GM18867 (cell line): ENCODE measurements around the gene ALDH1B1.

ENCODE experiments used
- ATAC-seq: cut with Tn5 transposase; IDR thresholded peaks from one replicate; pipeline ENCODE4 v1.9.1; 2021; ENCODE audit warnings: mild to moderate bottlenecking, moderate library complexity; ENCODE audit not compliant: unreplicated experiment

The ALDH1B1 gene

GRCh38 chr9:38413283-38413682, 20.8 kb downstream of the ALDH1B1 start:
- peak; percentile 48 for ATAC-seq

- ATAC-seq = no peak
Observed at GRCh38 chr9:38414040-38414723, 21.7 kb downstream of the ALDH1B1 start.

GRCh38 chr9:38415856-38416255, 23.4 kb downstream of the ALDH1B1 start:
- ATAC-seq = no peak

GRCh38 chr9:38416461-38416860, 24.0 kb downstream of the ALDH1B1 start:
- no peak for ATAC-seq

DNA sequence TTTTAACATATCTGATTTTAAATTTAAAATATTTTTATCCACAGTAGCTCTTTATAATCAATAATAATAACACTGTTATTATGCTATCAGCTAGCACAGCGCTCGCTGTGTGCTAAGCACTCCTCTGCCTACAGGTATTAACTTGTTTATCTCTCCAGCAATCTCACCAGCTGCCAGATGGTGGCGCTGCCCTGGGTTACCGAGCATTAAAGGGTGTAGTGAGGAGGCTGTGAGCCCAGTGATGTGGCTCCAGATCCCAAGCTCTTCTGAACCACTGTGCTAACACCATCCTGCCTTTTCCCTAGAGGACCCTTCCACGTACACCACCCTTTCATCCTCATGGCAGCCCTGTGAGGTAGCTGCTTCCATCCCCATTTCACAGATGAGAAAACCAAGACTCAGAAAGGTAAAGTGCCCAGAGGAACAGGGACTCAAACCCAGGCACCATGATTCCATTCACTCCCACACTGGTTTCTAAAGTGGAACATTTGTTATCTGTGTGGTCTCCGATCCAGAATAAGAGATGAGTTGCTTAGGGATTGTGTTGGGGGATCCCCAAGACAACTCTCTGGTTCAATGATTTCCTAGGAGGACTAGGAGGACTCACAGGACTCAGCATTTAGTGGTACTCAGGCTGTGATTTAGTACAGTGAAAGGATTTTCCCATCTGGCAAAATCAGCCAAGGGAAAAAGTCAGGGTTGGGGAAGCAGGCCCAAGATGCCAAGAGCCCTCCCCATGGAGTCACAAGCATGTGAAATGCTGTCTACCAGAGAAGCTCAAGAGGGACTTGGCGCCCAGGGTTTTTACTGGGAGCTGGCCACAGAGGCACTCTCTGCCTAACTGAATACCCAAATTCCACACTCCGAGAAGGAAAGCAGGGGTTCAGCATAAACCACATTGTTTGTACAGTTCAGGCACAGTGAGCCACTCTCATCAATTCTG, 24.8 kb downstream of the ALDH1B1 start:
- ATAC-seq = peak; percentile 55

GRCh38 chr9:38418366-38418765, 25.9 kb downstream of the ALDH1B1 start:
- no peak for ATAC-seq

GRCh38 chr9:38419181-38419580, 26.7 kb downstream of the ALDH1B1 start:
- ATAC-seq = no peak

DNA sequence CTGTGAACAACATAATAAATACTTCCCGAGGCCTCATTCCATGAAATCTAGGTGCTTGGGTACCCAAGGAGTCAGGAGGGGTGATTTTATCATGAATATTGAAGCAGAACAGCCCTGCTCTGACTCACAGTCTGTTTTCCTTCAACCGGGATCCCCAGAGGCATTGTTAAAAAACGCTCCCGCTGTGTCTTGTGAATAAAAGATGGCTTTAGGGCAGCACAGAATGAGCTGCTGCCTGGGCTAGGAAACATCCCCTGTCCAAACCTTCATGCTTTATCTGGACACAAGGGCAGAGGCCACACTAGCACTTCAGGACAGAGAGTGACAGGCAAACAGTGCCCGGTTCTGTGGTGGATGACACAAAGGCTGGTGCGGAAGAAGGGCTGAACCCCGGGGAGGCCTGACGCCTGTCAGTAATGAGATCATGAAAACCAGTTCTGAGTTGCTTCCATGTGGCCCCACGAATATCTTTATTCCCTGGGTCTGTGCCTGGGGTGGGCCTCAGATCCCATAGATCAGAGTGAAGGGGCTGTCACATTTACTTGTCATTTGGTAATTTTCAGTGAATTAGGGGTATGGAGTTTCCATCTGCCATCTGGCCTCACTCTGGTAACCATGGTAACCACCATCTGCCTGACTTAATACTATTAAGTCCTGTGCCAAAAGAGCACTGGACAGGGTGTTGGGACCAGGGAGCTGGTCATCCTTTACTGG, 29.2 kb downstream of the ALDH1B1 start:
- no peak for ATAC-seq

GRCh38 chr9:38422555-38423260, 30.2 kb downstream of the ALDH1B1 start:
- ATAC-seq = no peak

GRCh38 chr9:38423273-38423972, 30.9 kb downstream of the ALDH1B1 start:
- no peak for ATAC-seq

GRCh38 chr9:38423973-38424843, 31.7 kb downstream of the ALDH1B1 start, which contains the start of gene IGFBPL1:
Gene IGFBPL1 (minus strand): TSS chr9:38424454. CDS start chr9:38424424, 30 bp downstream.
- no peak for ATAC-seq

GRCh38 chr9:38424918-38425317, 32.4 kb downstream of the ALDH1B1 start:
- no peak for ATAC-seq

DNA sequence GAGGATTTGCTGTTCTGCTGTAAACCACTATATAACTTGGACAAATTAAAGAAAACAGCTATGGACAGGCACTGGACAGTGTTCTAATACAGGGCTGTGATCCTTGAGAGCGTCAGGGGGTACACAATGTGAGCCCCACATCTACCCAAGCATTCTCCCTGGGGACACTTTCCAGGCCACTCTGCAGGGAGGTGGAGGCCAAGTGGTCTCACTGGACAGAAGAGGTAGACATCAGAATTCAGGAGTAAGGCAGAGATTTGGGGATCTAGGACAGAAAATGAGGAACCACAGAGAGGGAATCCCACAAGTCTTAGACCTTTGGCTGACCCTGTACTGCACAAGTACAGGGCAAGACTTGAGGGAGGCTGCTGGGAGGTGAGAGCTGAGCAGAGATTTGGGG, 35.6 kb downstream of the ALDH1B1 start:
- ATAC-seq = no peak

GRCh38 chr9:38431116-38431515, 38.6 kb downstream of the ALDH1B1 start:
- ATAC-seq = no peak

- ATAC-seq = no peak
Observed at GRCh38 chr9:38432922-38433510, 40.5 kb downstream of the ALDH1B1 start.

- ATAC-seq = no peak
Observed at GRCh38 chr9:38434365-38434764, 41.9 kb downstream of the ALDH1B1 start.

DNA sequence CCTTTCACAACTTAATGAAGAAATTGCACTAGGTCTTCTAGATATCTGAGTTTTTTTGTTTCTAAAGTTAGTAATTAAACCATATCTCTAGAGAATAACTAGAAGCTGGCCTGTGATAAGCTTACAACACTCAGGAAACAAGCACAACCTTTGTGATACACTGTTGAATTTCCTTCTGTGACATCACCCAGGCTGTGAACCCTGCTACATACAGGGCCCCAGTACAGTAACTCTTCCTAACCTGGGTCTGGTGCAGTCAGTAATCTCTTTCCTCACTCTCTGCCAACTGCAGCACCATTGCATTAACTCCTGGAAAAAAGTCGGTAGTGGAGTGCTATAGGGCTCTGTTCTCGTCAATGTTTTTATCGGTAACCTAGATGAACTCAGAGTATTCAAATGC, 42.4 kb downstream of the ALDH1B1 start:
- ATAC-seq = no peak

GRCh38 chr9:38435521-38435920, 43.0 kb downstream of the ALDH1B1 start:
- no peak for ATAC-seq

DNA sequence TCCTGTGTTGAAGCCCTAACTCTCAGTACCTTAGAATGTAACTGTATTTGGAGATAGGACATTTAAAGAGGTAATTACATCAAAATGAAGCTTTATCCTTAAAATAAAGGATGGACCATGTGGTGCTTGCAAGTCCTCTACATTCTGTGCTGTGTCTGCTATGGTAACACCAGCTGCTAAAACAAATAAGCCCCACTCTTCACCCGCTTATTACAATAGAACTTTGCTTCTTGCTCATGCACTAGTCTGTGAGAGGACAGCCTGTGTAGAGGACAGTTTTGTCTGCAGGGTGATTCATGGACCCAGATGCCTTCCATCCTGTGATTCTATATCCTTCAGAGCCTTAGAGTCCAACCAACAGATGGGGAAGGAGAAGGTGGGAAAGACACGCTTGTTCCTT, 44.2 kb downstream of the ALDH1B1 start:
- ATAC-seq = no peak
